Nephron progenitor cell (in vitro differentiated cells): Measurements from ENCODE around the gene TFR2.

Experiments used
- DNase-seq: peaks from one replicate; pipeline ENCODE4 v3.0.0; 2021
- H3K27ac Mint-ChIP-seq: 2 replicates; pipeline ENCODE4 v1.8.0; 2021; ENCODE audit warnings: mild to moderate bottlenecking, moderate library complexity, mixed read lengths
- H3K27me3 Mint-ChIP-seq: 2 replicates; pipeline ENCODE4 v1.8.0; 2021; ENCODE audit warnings: mild to moderate bottlenecking, low read depth, mixed read lengths; ENCODE audit not compliant: poor library complexity
- H3K36me3 Mint-ChIP-seq: 2 replicates; pipeline ENCODE4 v1.8.0; 2021; ENCODE audit warnings: low read depth, mixed read lengths
- H3K4me1 Mint-ChIP-seq: 2 replicates; pipeline ENCODE4 v1.8.0; 2021; ENCODE audit warnings: mixed read lengths
- H3K4me3 Mint-ChIP-seq: 2 replicates; pipeline ENCODE4 v1.8.0; 2021; ENCODE audit warnings: mild to moderate bottlenecking, moderate library complexity, mixed read lengths
- H3K9me3 Mint-ChIP-seq: 2 replicates; pipeline ENCODE4 v1.8.0; 2021; ENCODE audit warnings: mild to moderate bottlenecking, moderate library complexity, mixed read lengths
- TF ChIP-seq, protein P1 (sequence below): fragments of 200-600 bp; sonication (generic); IDR thresholded peaks from 2 replicates; pipeline ENCODE4 v1.5.0; 2021; ENCODE audit warnings: antibody characterized with exemption

The TFR2 gene

DNA sequence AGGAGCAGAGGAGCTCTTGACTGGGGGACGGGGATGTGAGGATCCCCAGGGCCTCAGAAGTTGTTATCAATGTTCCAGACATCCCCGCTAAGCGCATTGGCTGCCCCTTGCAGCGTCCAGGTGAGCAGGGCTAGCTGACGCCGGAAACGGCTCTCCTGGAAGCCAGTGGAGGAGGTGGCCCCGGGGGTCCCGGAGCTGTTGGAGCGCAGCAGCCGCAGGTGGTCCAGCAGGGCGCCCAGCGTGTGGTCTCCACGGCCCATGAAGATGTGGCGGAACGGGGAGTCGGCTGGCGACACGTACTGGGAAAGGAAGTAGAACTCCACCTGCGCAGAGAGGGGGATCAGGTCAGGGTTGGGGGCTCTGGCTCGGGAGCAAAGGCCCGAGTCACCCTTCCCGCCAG is 20.5 kb downstream of the TFR2 start:
- DNase-seq, result no peak
- Mint-ChIP-seq H3K36me3 (peaks cover 11% of the 10 kb centered on the region), H3K27me3 (peaks cover 30% of the 10 kb centered on the region), H3K4me3 (no peak overlapping the region), H3K9me3 (no peaks in the 10 kb centered on the region), H3K4me1 (peaks cover 20% of the 10 kb centered on the region), H3K27ac (no peak overlapping the region)
- TF ChIP-seq, protein P1, sequence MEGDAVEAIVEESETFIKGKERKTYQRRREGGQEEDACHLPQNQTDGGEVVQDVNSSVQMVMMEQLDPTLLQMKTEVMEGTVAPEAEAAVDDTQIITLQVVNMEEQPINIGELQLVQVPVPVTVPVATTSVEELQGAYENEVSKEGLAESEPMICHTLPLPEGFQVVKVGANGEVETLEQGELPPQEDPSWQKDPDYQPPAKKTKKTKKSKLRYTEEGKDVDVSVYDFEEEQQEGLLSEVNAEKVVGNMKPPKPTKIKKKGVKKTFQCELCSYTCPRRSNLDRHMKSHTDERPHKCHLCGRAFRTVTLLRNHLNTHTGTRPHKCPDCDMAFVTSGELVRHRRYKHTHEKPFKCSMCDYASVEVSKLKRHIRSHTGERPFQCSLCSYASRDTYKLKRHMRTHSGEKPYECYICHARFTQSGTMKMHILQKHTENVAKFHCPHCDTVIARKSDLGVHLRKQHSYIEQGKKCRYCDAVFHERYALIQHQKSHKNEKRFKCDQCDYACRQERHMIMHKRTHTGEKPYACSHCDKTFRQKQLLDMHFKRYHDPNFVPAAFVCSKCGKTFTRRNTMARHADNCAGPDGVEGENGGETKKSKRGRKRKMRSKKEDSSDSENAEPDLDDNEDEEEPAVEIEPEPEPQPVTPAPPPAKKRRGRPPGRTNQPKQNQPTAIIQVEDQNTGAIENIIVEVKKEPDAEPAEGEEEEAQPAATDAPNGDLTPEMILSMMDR, result no peak

DNA sequence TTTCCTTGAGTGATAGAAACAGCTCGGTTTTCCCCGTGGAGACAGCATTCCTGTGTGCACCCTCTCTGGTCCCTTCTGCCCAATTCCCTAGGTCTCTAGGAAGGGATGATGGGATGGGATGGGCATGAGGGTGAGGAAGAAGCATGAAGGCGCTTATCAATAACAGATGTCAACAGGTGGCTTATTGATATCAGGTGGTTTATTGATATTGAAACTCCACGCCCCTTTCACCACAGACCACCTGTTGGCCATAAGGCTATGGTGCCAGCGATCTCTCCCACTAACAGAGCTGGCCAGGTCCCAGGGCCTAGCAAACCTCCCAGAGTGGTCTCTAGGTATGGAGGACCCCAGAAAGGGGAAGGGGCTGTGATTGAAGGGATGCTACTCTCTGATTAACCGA is 21.1 kb downstream of the TFR2 start:
- peaks cover 33% of the 10 kb centered on the region for H3K27me3 Mint-ChIP-seq
- no peak for DNase-seq
- no peak overlapping the region for H3K4me3 Mint-ChIP-seq
- TF ChIP-seq, protein P1, result no peak
- H3K36me3 Mint-ChIP-seq, result peaks cover 12% of the 10 kb centered on the region
- H3K4me1 Mint-ChIP-seq, result peaks cover 18% of the 10 kb centered on the region
- H3K27ac Mint-ChIP-seq, result no peak overlapping the region
- no peaks in the 10 kb centered on the region for H3K9me3 Mint-ChIP-seq

DNA sequence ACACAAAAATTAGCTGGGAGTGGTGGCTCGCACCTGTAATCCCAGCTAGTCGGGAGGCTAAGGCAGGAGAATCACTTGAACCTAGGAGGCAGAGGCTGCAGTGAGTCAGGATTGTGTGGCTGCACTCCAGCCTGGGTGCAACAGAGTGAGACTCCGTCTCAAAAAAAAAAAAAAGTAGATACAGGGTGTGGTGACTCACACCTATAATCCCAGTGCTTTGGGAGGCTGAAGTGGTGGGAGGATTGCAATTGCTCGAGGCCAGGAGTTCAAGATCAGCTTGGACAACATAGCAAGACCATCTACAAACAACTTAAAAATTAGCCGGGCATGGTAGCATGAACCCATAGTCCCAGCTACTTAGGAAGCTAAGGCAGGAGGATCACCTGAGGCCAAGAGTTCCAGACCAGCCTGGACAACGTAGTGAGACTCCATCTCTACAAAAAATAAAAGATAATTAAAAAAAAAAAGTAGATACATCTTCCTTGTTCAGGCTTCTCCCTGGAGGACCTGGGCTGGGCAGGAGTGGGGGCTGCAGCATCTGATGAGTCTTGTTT is 27.0 kb downstream of the TFR2 start:
- Mint-ChIP-seq H3K9me3 (no peaks in the 10 kb centered on the region), H3K4me1 (peaks cover 13% of the 10 kb centered on the region), H3K36me3 (peaks cover 15% of the 10 kb centered on the region), H3K27me3 (peaks cover 17% of the 10 kb centered on the region), H3K4me3 (no peak overlapping the region), H3K27ac (no peak overlapping the region)
- TF ChIP-seq, protein P1, result no peak
- no peak for DNase-seq

DNA sequence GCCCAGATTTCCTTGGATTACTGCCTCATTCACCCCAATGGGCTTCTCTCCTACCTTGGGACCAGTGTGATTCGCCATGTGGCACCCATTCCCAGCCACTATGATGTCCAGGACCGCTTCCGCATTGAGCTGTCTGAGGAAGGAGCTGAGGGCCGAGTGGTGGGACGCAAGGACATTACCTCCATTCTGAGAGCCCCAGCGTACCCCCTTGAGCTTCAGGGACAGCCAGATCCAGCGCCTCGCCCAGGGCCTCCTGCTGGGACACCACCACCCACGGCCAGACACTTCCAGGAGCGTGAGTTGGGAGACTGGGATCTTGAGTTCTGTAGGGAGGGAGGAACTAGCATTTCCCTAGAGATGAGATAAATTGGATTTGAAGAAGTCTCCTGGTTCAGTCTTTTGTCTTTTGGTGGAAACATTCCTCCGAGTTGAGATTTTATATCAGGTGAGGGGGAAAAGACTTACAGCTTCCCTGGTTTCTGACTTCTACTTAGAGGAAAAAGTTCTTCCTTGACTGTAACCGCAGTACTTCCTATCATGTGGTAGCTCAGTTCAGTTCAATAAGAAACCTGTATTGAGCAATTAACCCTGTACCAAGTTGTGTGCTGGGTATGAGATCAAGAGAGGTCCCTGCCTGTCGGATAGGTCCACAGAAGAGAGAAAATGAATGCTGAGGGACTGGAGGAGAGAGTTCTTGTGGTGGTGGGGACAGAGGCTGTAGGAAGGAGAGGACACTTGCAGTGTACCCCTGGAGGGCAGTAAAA is 27.8 kb downstream of the TFR2 start:
- TF ChIP-seq, protein P1, result no peak
- Mint-ChIP-seq H3K27ac (no peak overlapping the region), H3K27me3 (peaks cover 14% of the 10 kb centered on the region), H3K9me3 (no peaks in the 10 kb centered on the region), H3K4me1 (peaks cover 13% of the 10 kb centered on the region), H3K36me3 (peaks cover 17% of the 10 kb centered on the region), H3K4me3 (peak overlapping the region; percentile 98)
- DNase-seq, result no peak

DNA sequence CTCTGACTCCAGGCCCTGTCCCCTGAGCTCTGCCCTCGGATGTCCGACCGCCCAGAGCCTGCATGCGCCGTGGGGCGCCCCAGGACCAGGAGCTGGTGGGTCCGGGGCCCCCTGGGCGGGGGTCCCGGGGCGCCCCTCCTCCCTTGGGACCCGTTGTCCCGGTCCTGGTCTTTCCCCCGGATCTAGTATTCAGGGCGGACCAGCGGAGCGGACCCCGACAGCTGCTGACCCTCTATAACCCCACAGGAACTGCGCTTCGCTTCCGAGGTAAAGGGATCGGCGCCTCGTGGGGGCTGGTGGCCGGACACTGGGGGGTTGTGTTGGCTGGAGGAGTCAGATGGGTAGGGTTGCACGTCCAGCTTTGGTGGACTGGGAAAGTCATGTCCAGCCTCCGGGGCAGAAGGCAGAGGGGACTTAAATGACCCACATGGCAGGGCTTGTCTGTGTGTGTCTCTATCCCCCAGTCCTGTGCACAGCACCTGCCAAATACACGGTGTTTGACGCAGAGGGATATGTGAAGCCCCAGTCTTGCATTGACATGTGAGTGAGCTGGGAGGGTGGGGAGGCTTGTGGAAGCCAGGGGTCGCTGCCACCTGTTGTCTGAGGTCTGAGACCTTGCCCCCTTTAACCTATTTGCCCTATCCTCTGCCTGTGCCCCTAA is 28.5 kb downstream of the TFR2 start:
- peaks cover 13% of the 10 kb centered on the region for H3K4me1 Mint-ChIP-seq
- DNase-seq, result peak; percentile 38
- TF ChIP-seq, protein P1, result no peak
- H3K27me3 Mint-ChIP-seq, result peaks cover 14% of the 10 kb centered on the region
- peaks cover 25% of the 10 kb centered on the region for H3K36me3 Mint-ChIP-seq
- no peaks in the 10 kb centered on the region for H3K9me3 Mint-ChIP-seq
- H3K27ac Mint-ChIP-seq, result no peak overlapping the region
- H3K4me3 Mint-ChIP-seq, result peak overlapping the region; percentile 98
